Ovary (tissue), 3 donors: Measurements from ENCODE around the gene PCYT2.

ENCODE experiments used
- EP300 ChIP-seq: sonication (generic); formaldehyde crosslinking; IDR thresholded peaks from one replicate; pipeline ENCODE4 v1.6.1; 2017; ENCODE audit warnings: antibody characterized with exemption
- POLR2A ChIP-seq: fragments of 450-650 bp; IDR thresholded peaks from one replicate; pipeline ENCODE4 v1.6.1; 2017; ENCODE audit warnings: antibody characterized with exemption, mild to moderate bottlenecking, moderate library complexity
- TF ChIP-seq, protein P1 (sequence below), 3 donors: fragments of 450-650 bp in 2 of 3; fragments of 200-600 bp in 1 of 3; IDR thresholded peaks; one replicate each; pipeline versions ENCODE4 v1.5.1 to v1.8.0; 2016 to 2022; ENCODE audit warnings: antibody characterized with exemption in 3 of 3, mild to moderate bottlenecking in 1 of 3
- donor health status: DM: no; HTN: no; CAD: no.

DNA sequence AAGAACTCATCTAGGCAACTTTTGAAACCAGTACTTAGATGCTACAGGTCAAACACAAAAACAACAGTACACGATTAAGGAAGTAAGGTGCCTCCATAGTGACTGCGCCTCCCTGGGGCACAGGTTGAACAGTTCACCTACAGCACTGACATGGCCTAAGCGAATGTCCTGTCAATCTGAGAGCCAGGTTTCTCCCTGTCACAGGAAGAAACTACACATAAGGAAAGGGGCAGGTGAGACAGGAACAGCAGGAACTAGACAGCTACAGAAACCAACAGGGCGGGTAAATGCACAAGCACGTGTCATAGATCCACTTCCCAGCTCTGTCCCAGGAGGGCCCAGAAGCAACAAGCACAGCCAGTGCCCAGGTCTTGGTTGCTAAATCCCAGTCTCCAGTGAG is 32.1 kb downstream of the PCYT2 start:
- TF ChIP-seq, protein P1, sequence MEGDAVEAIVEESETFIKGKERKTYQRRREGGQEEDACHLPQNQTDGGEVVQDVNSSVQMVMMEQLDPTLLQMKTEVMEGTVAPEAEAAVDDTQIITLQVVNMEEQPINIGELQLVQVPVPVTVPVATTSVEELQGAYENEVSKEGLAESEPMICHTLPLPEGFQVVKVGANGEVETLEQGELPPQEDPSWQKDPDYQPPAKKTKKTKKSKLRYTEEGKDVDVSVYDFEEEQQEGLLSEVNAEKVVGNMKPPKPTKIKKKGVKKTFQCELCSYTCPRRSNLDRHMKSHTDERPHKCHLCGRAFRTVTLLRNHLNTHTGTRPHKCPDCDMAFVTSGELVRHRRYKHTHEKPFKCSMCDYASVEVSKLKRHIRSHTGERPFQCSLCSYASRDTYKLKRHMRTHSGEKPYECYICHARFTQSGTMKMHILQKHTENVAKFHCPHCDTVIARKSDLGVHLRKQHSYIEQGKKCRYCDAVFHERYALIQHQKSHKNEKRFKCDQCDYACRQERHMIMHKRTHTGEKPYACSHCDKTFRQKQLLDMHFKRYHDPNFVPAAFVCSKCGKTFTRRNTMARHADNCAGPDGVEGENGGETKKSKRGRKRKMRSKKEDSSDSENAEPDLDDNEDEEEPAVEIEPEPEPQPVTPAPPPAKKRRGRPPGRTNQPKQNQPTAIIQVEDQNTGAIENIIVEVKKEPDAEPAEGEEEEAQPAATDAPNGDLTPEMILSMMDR (IDR thresholded peaks at IDR 0.05), result no peak
- TF ChIP-seq POLR2A (no peak), EP300 (no peak)
